Thymus (tissue), 11 donors: Measurements from ENCODE around the gene WDR70. TPM values are rescaled to one million over a fixed set of nuclear protein-coding genes. Genes with fewer than 3 reads are reported as not detected.
"Not testable (repeated sequence)": the region's sequence is repeated elsewhere in the genome, so short reads cannot be mapped to it uniquely, and the experiment has no call there.

ENCODE experiments used
- DNase-seq, 9 donors: peaks; one replicate each; pipeline ENCODE4 v3.0.0-alpha.2; 2013; ENCODE audit warnings: low spot score in 9 of 9, low read depth in 6 of 9, missing footprints in 1 of 9
- H3K27ac ChIP-seq, 2 donors: one replicate each; pipeline ENCODE4 v1.5.1; 2013; ENCODE audit warnings: control low read depth in 1 of 2, low read depth in 1 of 2, low read length in 1 of 2, mild to moderate bottlenecking in 1 of 2, moderate library complexity in 1 of 2
- H3K27me3 ChIP-seq, 2 donors: one replicate each; pipeline ENCODE4 v1.5.1; 2013; ENCODE audit warnings: low read length in 1 of 2; ENCODE audit not compliant: control insufficient read depth in 2 of 2, insufficient read depth in 1 of 2
- H3K36me3 ChIP-seq, 2 donors: one replicate each; pipeline ENCODE4 v1.5.1; 2013; ENCODE audit warnings: low read length in 1 of 2, mild to moderate bottlenecking in 1 of 2, moderate library complexity in 1 of 2; ENCODE audit not compliant: control insufficient read depth in 2 of 2, insufficient read depth in 2 of 2
- H3K4me1 ChIP-seq, 2 donors: one replicate each; pipeline ENCODE4 v1.5.1; 2013; ENCODE audit warnings: low read length in 2 of 2; ENCODE audit not compliant: control insufficient read depth in 2 of 2, insufficient read depth in 2 of 2
- H3K4me3 ChIP-seq, 2 donors: one replicate each; pipeline ENCODE4 v1.5.1; 2013; ENCODE audit warnings: low read length in 2 of 2, control low read depth in 1 of 2, mild to moderate bottlenecking in 1 of 2
- H3K9me3 ChIP-seq, 2 donors: one replicate each; pipeline ENCODE4 v1.5.1; 2013; ENCODE audit warnings: low read length in 1 of 2, mild to moderate bottlenecking in 1 of 2; ENCODE audit not compliant: control insufficient read depth in 2 of 2, insufficient read depth in 1 of 2
- WGBS: extraction: QIAGEN DNeasy Blood & Tissue Kit; methylation state at CpG from one replicate; pipeline ENCODE4 v1.1.7; 2013; 5-methylcytosine and 5-hydroxymethylcytosine counted together
- polyA plus RNA-seq: library from polyadenylated mRNA; stranded (reverse); fragments of 200-250 nt; gene quantifications from one replicate; pipeline ENCODE4 v1.2.3, GENCODE V29; 2013
- total RNA-seq: library from RNA; stranded (reverse); fragments of 120-200 nt; gene quantifications from one replicate; pipeline ENCODE4 v1.2.4, GENCODE V29; 2013
- donor health status: healthy.

Gene WDR70
- total and polyA plus RNA-seq, 2 donors = 34.4 to 39.9 TPM

DNA sequence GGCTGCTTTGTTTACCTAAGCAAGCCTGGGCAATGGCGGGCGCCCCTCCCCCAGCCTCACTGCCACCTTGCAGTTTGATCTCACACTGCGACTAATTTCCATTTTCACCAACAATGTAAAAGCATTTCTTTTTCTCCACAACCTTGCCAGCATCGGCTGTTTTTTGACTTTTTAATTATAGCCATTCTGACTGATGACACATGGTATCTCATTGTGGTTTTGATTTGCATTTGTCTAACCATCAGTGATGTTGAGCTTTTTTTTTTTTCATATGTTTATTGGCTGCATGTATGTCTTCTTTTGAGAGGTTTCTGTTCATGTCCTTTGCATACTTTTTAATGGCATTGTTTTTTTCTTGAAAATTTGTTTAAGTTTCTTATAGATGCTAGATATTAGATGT lies 300.8 kb downstream of the WDR70 start:
- H3K4me1 ChIP-seq, H3K4me3 ChIP-seq, H3K27me3 ChIP-seq, H3K9me3 ChIP-seq, H3K27ac ChIP-seq, DNase-seq, H3K36me3 ChIP-seq: not testable (repeated sequence)
- 97% methylated on average over 4 of the region's 4 CpGs for WGBS

DNA sequence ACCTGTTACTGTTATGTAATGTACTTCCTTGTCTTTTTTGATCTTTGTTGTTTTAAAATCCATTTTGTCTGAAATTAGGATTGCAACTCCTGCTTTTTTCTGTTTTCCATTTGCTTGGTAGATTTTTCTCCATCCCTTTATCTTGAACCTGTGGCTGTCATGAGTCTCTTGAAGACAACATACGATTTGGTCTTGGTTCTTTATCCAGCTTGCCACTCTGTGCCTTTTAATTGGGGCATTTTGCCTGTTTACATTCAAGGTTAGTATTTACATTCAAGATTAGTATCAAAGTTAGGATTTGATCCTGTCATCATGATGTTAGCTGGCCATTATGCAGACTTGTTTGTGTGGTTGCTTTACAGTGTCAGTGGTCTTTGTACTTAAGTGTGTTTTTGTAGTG lies 304.0 kb downstream of the WDR70 start:
- H3K9me3 ChIP-seq = peaks cover 0 to 4% of the 10 kb centered on the region in 2 donors
- H3K36me3 ChIP-seq = no peaks in the 10 kb centered on the region
- H3K4me1 ChIP-seq = no peaks in the 10 kb centered on the region
- no peak overlapping the region for H3K27ac ChIP-seq
- no peak overlapping the region for H3K4me3 ChIP-seq
- no peak for DNase-seq
- WGBS = 97% methylated on average over 1 of the region's 1 CpG
- H3K27me3 ChIP-seq = no peaks in the 10 kb centered on the region

DNA sequence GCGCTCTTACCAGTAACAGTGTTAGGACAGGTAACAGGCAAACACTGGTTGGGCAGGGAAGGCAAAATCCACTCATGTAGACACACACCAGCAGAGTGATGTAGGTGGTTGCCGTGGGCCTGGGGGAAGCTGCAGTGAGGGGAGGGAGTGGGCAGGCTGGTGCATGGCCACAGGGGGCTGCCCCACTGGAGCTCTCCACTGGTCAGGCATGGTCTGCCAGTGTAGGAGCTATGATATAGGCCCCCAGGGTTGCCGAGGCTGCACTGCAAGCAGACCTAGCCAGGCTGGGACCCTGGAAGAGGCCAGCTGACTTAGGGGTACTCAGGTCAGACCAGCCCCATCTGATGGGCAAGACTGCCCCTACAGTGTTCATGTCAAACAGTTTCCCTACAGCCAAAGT lies 306.1 kb downstream of the WDR70 start:
- no peak overlapping the region for H3K4me3 ChIP-seq
- no peaks in the 10 kb centered on the region for H3K36me3 ChIP-seq
- H3K4me1 ChIP-seq = no peaks in the 10 kb centered on the region
- peaks cover 0 to 4% of the 10 kb centered on the region in 2 donors for H3K9me3 ChIP-seq
- DNase-seq = no peak
- 99% methylated on average over 3 of the region's 3 CpGs for WGBS
- no peaks in the 10 kb centered on the region for H3K27me3 ChIP-seq
- H3K27ac ChIP-seq = no peak overlapping the region

DNA sequence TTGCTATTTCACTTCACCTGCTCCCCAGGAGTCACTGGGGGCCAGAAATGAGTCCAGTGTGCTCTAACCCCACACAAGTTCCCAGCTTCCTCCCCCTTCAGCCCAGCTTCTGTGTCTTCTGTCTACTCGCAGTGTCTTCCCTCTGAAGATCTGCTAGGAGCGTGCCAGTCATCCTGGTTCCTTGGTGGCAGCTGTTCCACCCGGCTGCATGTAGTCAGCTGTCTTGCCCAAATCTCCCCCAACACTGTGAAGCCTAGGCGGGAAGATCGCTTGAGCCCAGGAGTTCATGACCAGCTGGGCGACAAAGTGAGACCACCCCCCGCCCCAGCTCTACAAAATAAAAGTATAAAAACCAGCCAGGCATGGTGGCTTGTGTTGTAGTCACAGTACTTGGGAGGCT lies 306.7 kb downstream of the WDR70 start:
- H3K27me3 ChIP-seq = no peaks in the 10 kb centered on the region
- no peaks in the 10 kb centered on the region for H3K36me3 ChIP-seq
- no peaks in the 10 kb centered on the region for H3K4me1 ChIP-seq
- no peak overlapping the region for H3K4me3 ChIP-seq
- no peak overlapping the region for H3K27ac ChIP-seq
- WGBS = 98% methylated on average over 7 of the region's 7 CpGs
- H3K9me3 ChIP-seq = peaks cover 0 to 4% of the 10 kb centered on the region in 2 donors
- no peak for DNase-seq

DNA sequence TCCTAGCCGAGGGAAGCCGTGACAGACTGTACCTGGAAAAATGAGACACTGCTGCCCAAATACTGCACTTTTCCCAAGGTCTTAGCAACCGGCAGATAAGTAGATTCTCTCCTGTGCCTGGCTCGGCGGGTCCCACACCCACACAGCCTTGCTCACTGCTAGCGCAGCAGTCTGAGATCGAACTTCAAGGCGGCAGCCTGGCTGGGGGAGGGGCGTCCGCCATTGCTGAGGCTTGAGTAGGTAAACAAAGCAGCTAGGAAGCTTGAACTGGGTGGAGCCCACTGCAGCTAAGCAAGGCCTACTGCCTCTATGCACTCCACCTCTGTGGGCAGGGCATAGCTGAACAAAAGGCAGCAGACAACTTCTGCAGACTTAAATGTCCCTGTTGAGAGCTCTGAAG lies 309.8 kb downstream of the WDR70 start:
- not testable (repeated sequence) for DNase-seq, H3K36me3 ChIP-seq, H3K9me3 ChIP-seq, H3K4me3 ChIP-seq, H3K27ac ChIP-seq, H3K27me3 ChIP-seq, H3K4me1 ChIP-seq
- WGBS = over 99% methylated on average over 10 of the region's 10 CpGs

DNA sequence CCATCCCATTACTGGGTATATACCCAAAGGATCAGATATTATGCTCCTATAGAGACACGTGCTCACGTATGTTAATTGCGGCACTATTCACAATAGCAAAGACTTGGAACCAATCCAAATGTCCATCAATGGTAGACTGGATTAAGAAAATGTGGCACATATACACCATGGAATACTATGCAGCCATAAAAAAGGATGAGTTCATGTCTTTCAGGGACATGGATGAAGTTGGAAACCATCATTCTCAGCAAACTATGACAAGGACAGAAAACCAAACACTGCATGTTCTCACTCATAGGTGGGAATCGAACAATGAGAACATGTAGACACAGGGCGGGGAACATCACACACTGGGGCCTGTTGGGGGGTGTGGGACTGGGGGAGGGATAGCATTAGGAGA lies 315.2 kb downstream of the WDR70 start:
- not testable (repeated sequence) for H3K27me3 ChIP-seq, H3K4me1 ChIP-seq, DNase-seq, H3K4me3 ChIP-seq, H3K27ac ChIP-seq, H3K9me3 ChIP-seq, H3K36me3 ChIP-seq
- 98% methylated on average over 5 of the region's 5 CpGs for WGBS

DNA sequence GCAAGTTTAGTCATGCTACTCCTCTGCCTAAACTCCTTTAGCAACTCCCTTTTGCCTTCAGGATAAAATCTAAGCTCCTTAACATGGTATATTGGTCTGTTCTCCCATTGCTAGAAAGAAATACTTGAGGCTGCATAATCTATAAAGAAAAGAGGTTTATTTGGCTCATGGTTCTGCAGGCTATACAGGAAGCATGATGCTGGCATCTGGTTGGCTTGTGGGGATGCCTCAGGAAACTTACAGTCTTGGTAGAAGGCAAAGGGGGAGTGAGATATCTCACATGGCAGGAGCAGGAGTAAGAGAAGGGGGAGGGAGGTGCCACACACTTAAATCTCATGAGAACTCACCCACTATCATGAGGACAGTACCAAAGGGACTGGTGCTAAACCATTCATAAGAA lies 315.7 kb downstream of the WDR70 start:
- Histone ChIP-seq H3K9me3 (no peaks in the 10 kb centered on the region), H3K36me3 (peaks cover 0 to 3% of the 10 kb centered on the region in 2 donors), H3K4me1 (no peaks in the 10 kb centered on the region), H3K4me3 (no peak overlapping the region), H3K27ac (no peak overlapping the region), H3K27me3 (no peaks in the 10 kb centered on the region)
- no peak for DNase-seq

DNA sequence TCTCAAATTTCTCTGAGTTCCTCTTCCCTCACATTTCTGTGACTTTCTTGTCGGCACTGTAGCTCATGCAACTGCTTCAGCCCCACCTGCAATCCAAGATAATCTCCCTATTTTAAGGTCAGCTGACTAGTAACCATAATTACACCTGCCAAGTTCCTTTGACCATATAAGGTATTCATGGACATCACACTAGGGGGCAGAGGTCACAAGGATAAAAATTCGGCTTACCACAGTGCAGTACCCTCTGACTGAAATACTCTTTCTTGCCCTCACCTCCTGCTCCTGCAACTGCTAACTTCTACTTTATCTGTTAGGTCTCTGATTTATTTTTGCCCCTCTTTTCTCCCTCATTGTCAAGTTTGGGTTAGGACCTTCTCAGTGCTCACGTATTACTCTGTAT lies 316.5 kb downstream of the WDR70 start:
- Histone ChIP-seq H3K4me1 (no peaks in the 10 kb centered on the region), H3K36me3 (peaks cover 0 to 3% of the 10 kb centered on the region in 2 donors)
- WGBS = 95% methylated on average over 3 of the region's 3 CpGs

DNA sequence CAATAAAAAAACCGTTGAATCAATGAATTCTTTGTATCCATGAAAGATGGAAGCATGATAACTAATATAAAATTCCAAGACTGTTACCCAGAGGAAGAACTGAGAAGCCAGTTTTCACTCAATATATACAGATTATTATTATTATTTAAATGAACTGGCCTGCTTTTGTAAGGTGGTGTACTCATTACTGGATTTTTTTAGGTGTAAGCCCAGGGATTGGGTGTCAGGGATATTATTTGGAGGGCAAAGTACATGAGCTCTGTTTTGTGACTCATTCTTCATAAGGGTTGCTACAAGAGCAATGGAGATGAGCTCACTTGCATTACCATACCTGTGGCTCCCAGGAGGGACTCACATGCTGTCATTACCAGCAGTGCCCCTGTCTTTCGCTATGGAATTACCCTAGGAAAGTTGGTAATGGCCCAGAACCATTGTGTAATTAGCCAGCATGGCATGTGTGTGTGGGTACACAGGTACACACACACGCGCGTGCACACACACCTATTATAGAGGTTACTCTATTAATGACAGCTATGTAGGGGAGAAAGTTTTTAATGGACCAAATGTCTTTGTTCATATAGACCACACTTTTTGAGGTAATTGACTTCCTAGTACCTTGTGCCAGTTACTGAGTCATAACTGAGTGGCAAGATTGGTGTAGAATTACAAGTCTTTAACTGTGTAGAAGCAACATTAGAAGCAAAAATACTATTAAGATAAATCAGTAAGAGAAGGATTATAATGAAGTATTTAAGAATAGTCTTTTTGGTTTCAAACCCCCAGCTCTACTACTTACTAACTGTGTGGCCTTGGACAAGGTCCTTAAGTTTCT lies 317.3 kb downstream of the WDR70 start:
- no peak for DNase-seq
- peaks cover 0 to 3% of the 10 kb centered on the region in 2 donors for H3K36me3 ChIP-seq
- H3K27me3 ChIP-seq = no peaks in the 10 kb centered on the region
- no peak overlapping the region for H3K27ac ChIP-seq
- no peaks in the 10 kb centered on the region for H3K4me1 ChIP-seq
- no peak overlapping the region for H3K4me3 ChIP-seq
- 98% methylated on average over 5 of the region's 5 CpGs for WGBS
- H3K9me3 ChIP-seq = no peaks in the 10 kb centered on the region

More for the DNA sequence above, 316.5 kb downstream of the WDR70 start:
- Histone ChIP-seq H3K27ac (no peak overlapping the region), H3K27me3 (no peaks in the 10 kb centered on the region), H3K9me3 (no peaks in the 10 kb centered on the region), H3K4me3 (no peak overlapping the region)
- no peak for DNase-seq
